ENCODE results near the gene ARHGAP23. TPM values are rescaled to one million over a fixed set of nuclear protein-coding genes. Genes with fewer than 3 reads are reported as not detected.

The ARHGAP23 gene
- total RNA-seq, 1 donor = 66.1 TPM

DNA sequence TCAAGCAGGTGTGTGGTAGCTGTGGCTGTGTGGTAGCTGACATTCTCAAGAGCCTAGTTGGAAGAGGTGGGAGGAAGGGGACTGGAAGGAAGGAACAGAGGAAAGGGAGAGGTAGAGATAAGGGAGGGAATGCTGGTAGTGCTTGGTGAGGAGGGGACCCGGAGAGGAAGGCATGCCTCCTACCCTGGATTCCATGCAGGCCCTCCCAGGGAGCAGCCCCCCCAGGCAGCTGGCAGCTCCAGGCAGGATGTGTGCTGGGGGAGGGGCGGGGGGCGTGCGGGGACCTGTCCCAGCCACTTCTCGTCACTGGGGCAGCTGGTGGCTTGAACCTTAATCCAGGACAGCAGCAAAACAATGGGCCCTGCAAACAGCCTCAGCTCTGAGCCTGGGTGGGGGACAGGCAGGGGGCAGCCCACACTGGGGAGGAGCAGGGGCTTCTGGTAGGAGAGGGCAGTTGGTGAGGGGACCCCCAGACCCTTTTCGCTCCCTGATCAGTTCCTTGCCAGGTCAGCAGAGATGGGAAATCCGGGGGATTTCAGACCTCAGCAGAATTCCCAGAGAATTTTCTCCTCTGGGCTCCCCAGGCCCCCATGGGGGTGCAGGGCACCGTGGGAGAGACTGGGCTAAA, 27.1 kb downstream of the ARHGAP23 start:
- no peak for DNase-seq (ENCODE audit: low read depth)
- TF ChIP-seq CTCF (IDR thresholded peaks at IDR 0.05; ENCODE audit: insufficient read depth, low read depth, low read length) = no peak
- H3K4me3 ChIP-seq (ENCODE audit: low read depth, low read length) = peak overlapping the region; percentile 74

DNA sequence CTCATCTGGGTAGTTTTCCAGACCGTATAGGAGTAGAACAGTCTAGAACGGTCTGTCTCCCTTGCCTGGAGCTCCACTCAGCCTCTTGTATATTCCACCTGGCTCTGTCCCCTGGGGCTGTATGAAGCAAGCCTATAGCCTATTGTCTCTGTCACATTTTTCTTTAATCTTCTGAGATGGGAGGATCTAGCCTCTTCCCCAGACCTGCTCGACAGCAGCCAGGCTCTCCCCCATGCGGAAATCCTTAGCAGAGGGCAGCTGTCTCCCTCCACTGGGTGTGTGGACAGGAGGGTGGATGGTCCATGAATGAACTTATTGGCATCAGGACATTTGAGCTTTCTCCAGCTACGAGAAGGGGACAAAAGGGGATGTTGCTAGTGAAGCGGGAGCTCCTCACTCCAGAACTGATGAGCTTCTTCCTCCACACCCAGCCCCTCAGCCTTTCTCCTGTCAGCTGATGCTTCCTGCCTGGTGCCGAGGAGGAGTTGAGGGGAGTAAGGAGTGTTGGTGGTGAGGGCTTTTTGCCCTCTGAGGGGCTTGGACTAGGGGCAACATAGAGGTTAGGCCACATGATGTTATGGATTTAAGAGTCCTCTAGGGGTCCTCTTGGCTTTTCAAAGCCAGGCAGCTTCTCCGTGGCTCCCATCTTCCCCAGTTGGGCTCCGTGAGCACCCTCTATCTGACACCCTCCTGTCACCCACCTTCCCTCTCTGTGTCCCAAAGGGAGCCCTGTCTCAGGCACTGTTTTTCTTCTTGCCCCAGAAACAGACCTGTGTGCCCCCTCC, 28.0 kb downstream of the ARHGAP23 start:
- peak; percentile 15 for TF ChIP-seq CTCF (IDR thresholded peaks at IDR 0.05; ENCODE audit: insufficient read depth, low read depth, low read length)
- no peak overlapping the region for H3K4me3 ChIP-seq (ENCODE audit: low read depth, low read length)
- DNase-seq (ENCODE audit: low read depth) = no peak

DNA sequence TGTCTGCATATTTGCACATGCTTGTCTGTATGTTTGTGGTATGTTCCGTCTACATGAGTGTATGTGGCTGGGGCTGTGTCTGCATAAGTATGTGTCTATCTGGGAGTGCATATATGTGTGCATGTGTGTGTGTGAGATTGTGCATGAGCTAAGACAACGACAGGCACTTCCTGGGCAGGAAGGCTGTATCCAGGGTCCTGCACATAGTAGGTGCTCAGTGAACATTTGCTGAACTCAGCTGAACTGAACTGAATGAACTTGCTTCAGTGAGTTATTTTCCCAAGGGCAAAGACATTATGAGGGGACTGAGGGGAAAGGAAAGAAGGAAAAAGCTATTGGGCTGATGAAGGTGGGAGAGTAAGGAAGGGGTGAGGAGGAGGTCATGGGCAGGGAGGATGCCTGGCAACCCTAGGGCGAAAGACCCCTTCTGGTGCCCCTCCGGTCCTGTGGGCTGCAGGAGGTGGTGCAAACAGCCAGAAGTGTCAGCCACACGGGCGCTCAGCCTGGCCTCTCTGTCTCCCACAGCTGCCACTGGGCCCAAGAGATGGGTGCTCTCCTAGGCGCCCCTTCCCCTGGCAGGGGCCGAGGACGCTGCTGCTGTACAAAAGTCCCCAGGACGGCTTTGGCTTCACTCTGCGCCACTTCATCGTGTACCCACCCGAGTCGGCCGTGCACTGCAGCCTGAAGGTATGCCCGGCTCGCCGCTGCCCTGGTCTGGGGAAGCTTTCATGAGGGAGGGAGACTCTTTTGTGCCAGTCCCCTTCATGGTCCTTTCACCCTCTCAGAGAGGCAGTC, 29.5 kb downstream of the ARHGAP23 start:
- no peak for TF ChIP-seq CTCF (IDR thresholded peaks at IDR 0.05; ENCODE audit: insufficient read depth, low read depth, low read length)
- no peak overlapping the region for H3K4me3 ChIP-seq (ENCODE audit: low read depth, low read length)
- no peak for DNase-seq (ENCODE audit: low read depth)

- no peak overlapping the region for H3K4me3 ChIP-seq (ENCODE audit: low read depth, low read length)
- DNase-seq (ENCODE audit: low read depth) = no peak
- no peak for TF ChIP-seq CTCF (IDR thresholded peaks at IDR 0.05; ENCODE audit: insufficient read depth, low read depth, low read length)
These were observed 30.3 kb downstream of the ARHGAP23 start for GRCh38 chr17:38458521-38458920.

DNA sequence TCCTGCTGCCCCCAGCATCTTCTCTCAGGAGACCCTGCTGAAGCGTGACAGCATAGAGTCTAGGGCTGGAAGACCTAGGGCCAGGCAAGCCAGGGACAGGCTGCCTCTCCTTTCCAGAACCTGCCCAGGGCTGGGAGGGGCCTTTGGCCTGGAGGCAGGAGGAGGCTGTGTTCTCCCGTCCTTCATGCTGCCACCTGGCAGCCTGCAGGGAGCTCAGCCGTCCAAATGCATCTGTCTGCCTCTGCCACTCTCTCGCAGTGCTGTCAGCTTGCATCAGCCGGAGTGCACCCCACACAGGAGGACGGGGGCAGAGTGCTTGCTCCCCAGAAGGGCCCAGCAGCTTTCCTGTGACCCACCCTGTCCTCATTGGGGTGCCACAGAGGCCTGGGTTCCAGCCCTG, 31.3 kb downstream of the ARHGAP23 start:
- no peak overlapping the region for H3K4me3 ChIP-seq (ENCODE audit: low read depth, low read length)
- TF ChIP-seq CTCF (IDR thresholded peaks at IDR 0.05; ENCODE audit: insufficient read depth, low read depth, low read length) = no peak
- DNase-seq (ENCODE audit: low read depth) = no peak

- no peak overlapping the region for H3K4me3 ChIP-seq (ENCODE audit: low read depth, low read length)
- no peak for TF ChIP-seq CTCF (IDR thresholded peaks at IDR 0.05; ENCODE audit: insufficient read depth, low read depth, low read length)
- DNase-seq (ENCODE audit: low read depth) = no peak
These were observed 31.9 kb downstream of the ARHGAP23 start for GRCh38 chr17:38460082-38460715.
